GM13976 (cell line): ENCODE measurements around the gene PCDHGB4.
"Not testable (repeated sequence)": the region's sequence is repeated elsewhere in the genome, so short reads cannot be mapped to it uniquely, and the experiment has no call there.

Experiments used
- DNase-seq: peaks from one replicate; pipeline ENCODE4 v3.0.0; 2012; ENCODE audit warnings: low spot score
- in situ Hi-C: fragments of 300-500 bp; cut with MboI; formaldehyde crosslinking; loops from one replicate; pipeline ENCODE4 v1.12.0; 2022; ENCODE audit warnings: low sequenced_read_pairs, mixed read lengths, inconsistent platforms; ENCODE audit not compliant: unreplicated experiment
- TF ChIP-seq, protein P1 (sequence below): IDR thresholded peaks from 2 replicates; pipeline ENCODE4 v1.5.1; 2012; ENCODE audit warnings: borderline replicate concordance, mild to moderate bottlenecking; ENCODE audit not compliant: insufficient read depth; ENCODE audit errors: extremely low read depth, missing control alignments, control extremely low read depth

The PCDHGB4 gene

GRCh38 chr5:141422742-141423291, 35.3 kb downstream of the PCDHGB4 start:
- TF ChIP-seq, protein P1, sequence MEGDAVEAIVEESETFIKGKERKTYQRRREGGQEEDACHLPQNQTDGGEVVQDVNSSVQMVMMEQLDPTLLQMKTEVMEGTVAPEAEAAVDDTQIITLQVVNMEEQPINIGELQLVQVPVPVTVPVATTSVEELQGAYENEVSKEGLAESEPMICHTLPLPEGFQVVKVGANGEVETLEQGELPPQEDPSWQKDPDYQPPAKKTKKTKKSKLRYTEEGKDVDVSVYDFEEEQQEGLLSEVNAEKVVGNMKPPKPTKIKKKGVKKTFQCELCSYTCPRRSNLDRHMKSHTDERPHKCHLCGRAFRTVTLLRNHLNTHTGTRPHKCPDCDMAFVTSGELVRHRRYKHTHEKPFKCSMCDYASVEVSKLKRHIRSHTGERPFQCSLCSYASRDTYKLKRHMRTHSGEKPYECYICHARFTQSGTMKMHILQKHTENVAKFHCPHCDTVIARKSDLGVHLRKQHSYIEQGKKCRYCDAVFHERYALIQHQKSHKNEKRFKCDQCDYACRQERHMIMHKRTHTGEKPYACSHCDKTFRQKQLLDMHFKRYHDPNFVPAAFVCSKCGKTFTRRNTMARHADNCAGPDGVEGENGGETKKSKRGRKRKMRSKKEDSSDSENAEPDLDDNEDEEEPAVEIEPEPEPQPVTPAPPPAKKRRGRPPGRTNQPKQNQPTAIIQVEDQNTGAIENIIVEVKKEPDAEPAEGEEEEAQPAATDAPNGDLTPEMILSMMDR: no peak
- in situ Hi-C loops: loop anchor here (5.0 kb wide), 1 partner anchor 134 kb away; no protein-coding TSS in a partner anchor

GRCh38 chr5:141427783-141428426, 40.4 kb downstream of the PCDHGB4 start:
- TF ChIP-seq, protein P1: no peak
- no peak for DNase-seq
- in situ Hi-C loops: no loop called here

More at GRCh38 chr5:141422742-141423291, 35.3 kb downstream of the PCDHGB4 start:
- no peak for DNase-seq

DNA sequence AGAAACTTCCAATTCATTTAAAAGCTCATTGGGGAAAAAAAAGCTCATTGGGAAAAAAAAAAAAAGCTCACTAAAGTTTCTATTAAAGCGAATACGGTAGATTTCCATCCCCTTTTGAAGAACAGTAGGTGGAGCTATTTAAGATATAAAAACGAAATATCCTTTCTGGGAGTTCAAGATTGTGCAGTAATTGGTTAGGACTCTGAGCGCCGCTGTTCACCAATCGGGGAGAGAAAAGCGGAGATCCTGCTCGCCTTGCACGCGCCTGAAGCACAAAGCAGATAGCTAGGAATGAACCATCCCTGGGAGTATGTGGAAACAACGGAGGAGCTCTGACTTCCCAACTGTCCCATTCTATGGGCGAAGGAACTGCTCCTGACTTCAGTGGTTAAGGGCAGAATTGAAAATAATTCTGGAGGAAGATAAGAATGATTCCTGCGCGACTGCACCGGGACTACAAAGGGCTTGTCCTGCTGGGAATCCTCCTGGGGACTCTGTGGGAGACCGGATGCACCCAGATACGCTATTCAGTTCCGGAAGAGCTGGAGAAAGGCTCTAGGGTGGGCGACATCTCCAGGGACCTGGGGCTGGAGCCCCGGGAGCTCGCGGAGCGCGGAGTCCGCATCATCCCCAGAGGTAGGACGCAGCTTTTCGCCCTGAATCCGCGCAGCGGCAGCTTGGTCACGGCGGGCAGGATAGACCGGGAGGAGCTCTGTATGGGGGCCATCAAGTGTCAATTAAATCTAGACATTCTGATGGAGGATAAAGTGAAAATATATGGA, 43.0 kb downstream of the PCDHGB4 start, which contains the start of gene PCDHGA12:
Gene PCDHGA12, plus strand, starts transcription at position 176 of the 782 bp plus-strand sequence. Its CDS starts 253 bp downstream, at position 429.
- in situ Hi-C loops: no loop called here
- peak; percentile 78 for DNase-seq
- TF ChIP-seq, protein P1: peak; percentile 66

GRCh38 chr5:141431286-141431685, 43.8 kb downstream of the PCDHGB4 start:
- TF ChIP-seq, protein P1: no peak
- peak; percentile 50 for DNase-seq
- in situ Hi-C loops: no loop called here

- DNase-seq, in situ Hi-C loops: not testable (repeated sequence)
These were observed 44.8 kb downstream of the PCDHGB4 start for GRCh38 chr5:141432308-141432707.

- DNase-seq, in situ Hi-C loops: not testable (repeated sequence)
These were observed 45.2 kb downstream of the PCDHGB4 start for GRCh38 chr5:141432726-141433125.

DNA sequence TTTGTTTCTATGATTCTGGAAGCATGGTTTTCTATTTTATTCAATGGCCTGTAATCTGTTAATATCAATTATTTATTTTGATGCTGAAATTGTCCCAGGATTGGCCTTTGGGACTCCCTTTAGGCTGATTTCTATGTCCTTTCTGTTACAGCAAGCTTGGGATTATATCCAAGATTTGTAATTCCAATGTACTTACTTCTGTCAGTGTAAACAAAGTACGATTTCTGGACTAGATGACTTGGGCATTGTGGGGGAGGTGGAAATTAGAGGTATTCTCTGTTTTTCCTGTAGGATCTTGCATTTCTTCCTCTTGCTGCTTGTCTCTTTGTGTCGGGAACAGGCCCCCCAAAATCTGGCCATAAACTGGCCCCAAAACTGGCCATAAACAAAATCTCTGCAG, 46.5 kb downstream of the PCDHGB4 start:
- DNase-seq: no peak
- TF ChIP-seq, protein P1: no peak
- in situ Hi-C loops: no loop called here
